ENCODE data around the gene MRPL36.

MRPL36 gene

DNA sequence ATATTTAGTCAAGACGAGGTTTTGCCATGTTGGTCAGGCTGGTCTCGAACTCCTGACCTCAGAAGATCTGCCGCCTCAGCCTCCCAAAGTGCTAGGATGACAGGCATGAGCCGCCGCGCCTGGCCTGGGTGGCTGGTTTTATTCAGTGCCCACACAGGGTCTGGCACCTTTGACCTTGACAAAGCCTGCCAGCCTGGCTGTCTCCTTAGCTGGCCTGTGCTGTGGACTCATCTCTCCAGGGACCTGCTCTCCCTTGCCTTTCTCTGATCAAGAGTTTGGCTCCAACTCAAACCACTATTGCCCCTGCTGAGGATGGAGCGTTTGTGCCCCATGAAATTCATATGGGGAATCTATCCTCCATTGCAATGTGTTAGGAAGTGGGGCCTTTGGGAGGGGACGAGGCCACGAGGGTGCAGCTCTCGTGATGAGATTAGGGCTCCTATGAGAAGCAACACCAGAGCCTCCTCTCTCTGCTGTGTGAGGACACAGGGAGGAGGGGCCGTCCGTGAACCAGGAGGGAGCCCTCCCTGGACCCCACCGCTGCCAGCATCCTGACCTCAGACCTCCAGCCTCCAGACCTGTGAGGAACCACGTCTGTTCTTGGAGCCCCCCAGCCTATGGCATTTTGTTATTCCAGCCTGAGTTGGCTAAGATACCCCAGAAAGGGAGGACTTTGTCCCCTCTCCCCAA is 45.0 kb downstream of the MRPL36 start:
- no peak for DNase-seq (ENCODE audit: low read depth in 2 of 2)
- TF ChIP-seq CTCF (IDR thresholded peaks at IDR 0.05; ENCODE audit: low read depth, low read length) = no peak

DNA sequence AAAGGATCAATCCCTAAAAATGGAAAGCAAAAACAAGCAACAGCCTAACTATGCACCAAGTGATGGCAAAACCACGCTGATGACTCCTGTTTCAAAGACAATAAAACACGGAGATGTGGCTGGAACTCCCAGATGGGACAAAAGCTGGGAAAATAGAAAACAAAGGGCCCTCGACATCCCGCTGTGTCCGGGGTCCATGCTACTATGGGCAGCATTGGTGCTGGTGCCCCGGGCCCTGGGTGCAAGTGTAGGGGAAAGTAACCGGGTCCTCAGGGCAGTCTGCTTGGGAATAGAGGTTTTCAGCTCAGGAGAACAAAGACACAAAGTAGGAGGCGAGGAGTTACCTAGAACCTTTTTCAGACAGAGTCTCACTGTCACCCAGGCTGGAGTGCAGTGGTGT is 46.1 kb downstream of the MRPL36 start:
- H3K4me3 ChIP-seq (replicated peaks in 1 of 2; ENCODE audit: low read depth in 2 of 2, low read length in 2 of 2) = no peak overlapping the region
- TF ChIP-seq CTCF (IDR thresholded peaks at IDR 0.05; ENCODE audit: low read depth, low read length) = no peak
- DNase-seq (ENCODE audit: low read depth in 2 of 2) = no peak

More for the DNA sequence above, 45.0 kb downstream of the MRPL36 start:
- H3K4me3 ChIP-seq (replicated peaks in 1 of 2; ENCODE audit: low read depth in 2 of 2, low read length in 2 of 2) = no peak overlapping the region

DNA sequence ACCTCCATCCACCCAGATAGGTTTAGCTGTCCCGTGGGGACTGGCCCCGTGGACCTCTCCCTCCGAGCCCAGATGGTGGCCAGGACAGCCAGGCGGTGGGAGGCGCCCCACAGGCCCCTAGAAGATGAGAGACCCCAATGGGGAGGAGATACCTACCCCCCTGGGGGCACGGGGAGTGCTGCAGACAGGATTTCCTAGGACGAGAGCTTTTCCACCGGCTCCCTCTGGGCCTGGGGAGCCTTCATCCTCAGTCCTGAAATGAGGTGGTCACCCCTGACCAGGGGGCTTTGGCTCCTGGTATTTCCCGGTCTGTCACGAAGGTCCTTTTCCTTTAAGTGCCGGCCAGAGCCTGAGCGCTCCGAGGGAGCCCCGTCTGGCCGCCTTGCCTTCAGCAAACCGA is 46.8 kb downstream of the MRPL36 start:
- no peak for DNase-seq (ENCODE audit: low read depth in 2 of 2)
- TF ChIP-seq CTCF (IDR thresholded peaks at IDR 0.05; ENCODE audit: low read depth, low read length) = no peak
- H3K4me3 ChIP-seq (replicated peaks in 1 of 2; ENCODE audit: low read depth in 2 of 2, low read length in 2 of 2) = no peak overlapping the region

GRCh38 chr5:1751864-1752822 is 47.5 kb downstream of the MRPL36 start:
- no peak overlapping the region for H3K4me3 ChIP-seq (replicated peaks in 1 of 2; ENCODE audit: low read depth in 2 of 2, low read length in 2 of 2)
- no peak for TF ChIP-seq CTCF (IDR thresholded peaks at IDR 0.05; ENCODE audit: low read depth, low read length)
- no peak for DNase-seq (ENCODE audit: low read depth in 2 of 2)

GRCh38 chr5:1751026-1751863 is 48.4 kb downstream of the MRPL36 start:
- DNase-seq (ENCODE audit: low read depth in 2 of 2) = no peak
- no peak for TF ChIP-seq CTCF (IDR thresholded peaks at IDR 0.05; ENCODE audit: low read depth, low read length)
- H3K4me3 ChIP-seq (replicated peaks in 1 of 2; ENCODE audit: low read depth in 2 of 2, low read length in 2 of 2) = no peak overlapping the region

GRCh38 chr5:1750469-1750868 is 49.2 kb downstream of the MRPL36 start:
- no peak for DNase-seq (ENCODE audit: low read depth in 2 of 2)
- no peak overlapping the region for H3K4me3 ChIP-seq (replicated peaks in 1 of 2; ENCODE audit: low read depth in 2 of 2, low read length in 2 of 2)
- no peak for TF ChIP-seq CTCF (IDR thresholded peaks at IDR 0.05; ENCODE audit: low read depth, low read length)

Data from cardiac fibroblast (primary cell).